ENCODE results near the gene NANOS1. TPM values are rescaled to one million over a fixed set of nuclear protein-coding genes. Genes with fewer than 3 reads are reported as not detected.

Gene NANOS1
- total RNA-seq, 6 donors from 2014 or later, result 0.69 to 3.0 (median 1.9) TPM; not detected in 2

- Histone ChIP-seq H3K4me1 (no peaks in the 10 kb centered on the region), H3K27me3 (no peaks in the 10 kb centered on the region), H3K36me3 (no peaks in the 10 kb centered on the region), H3K9me3 (no peaks in the 10 kb centered on the region), H3K27ac (no peak overlapping the region), H3K4me3 (no peak overlapping the region)
- 76 to 90% methylated on average over 5 of the region's 5 CpGs for WGBS, 2 donors
- DNase-seq (no peak), ATAC-seq (ENCODE audit: low FRiP score in 2 of 2) (no peak)
- no peak for TF ChIP-seq POLR2A (IDR thresholded peaks at IDR 0.05)
- no peak for TF ChIP-seq CTCF (IDR thresholded peaks at IDR 0.05)
- no peak for TF ChIP-seq EP300 (IDR thresholded peaks at IDR 0.05)
- no peak for TF ChIP-seq POLR2AphosphoS5 (IDR thresholded peaks at IDR 0.05)
Measured at GRCh38 chr10:118998183-118998582, 31.3 kb upstream of the NANOS1 start.

GRCh38 chr10:119001717-119002500, 27.6 kb upstream of the NANOS1 start:
- no peak overlapping the region for H3K4me3 ChIP-seq
- no peak overlapping the region for H3K27ac ChIP-seq
- TF ChIP-seq CTCF (IDR thresholded peaks at IDR 0.05) (no peak), EP300 (IDR thresholded peaks at IDR 0.05) (no peak), POLR2AphosphoS5 (IDR thresholded peaks at IDR 0.05) (no peak), POLR2A (IDR thresholded peaks at IDR 0.05) (no peak)
- no peaks in the 10 kb centered on the region for H3K27me3 ChIP-seq
- no peaks in the 10 kb centered on the region for H3K36me3 ChIP-seq
- H3K9me3 ChIP-seq, result no peaks in the 10 kb centered on the region
- peaks cover 0 to 6% (median 2%) of the 10 kb centered on the region in 4 donors for H3K4me1 ChIP-seq
- DNase-seq (no peak), ATAC-seq (ENCODE audit: low FRiP score in 2 of 2) (no peak)
- 78 to 86% methylated on average over 10 of the region's 10 CpGs for WGBS, 2 donors

- Histone ChIP-seq H3K4me3 (no peak overlapping the region), H3K27me3 (no peaks in the 10 kb centered on the region), H3K9me3 (no peaks in the 10 kb centered on the region), H3K4me1 (peaks cover 0 to 10% (median 2%) of the 10 kb centered on the region in 4 donors), H3K36me3 (no peaks in the 10 kb centered on the region), H3K27ac (no peak overlapping the region)
- no peak for TF ChIP-seq POLR2A (IDR thresholded peaks at IDR 0.05)
- no peak for TF ChIP-seq POLR2AphosphoS5 (IDR thresholded peaks at IDR 0.05)
- no peak for TF ChIP-seq CTCF (IDR thresholded peaks at IDR 0.05)
- no peak for TF ChIP-seq EP300 (IDR thresholded peaks at IDR 0.05)
- DNase-seq, result no peak
- 67 to 78% methylated on average over 6 to 7 of the region's 7 CpGs for WGBS, 2 donors
- ATAC-seq (ENCODE audit: low FRiP score in 2 of 2), result no peak
Measured at GRCh38 chr10:119003572-119004289, 25.8 kb upstream of the NANOS1 start.

- 86 to 87% methylated on average over 9 of the region's 9 CpGs for WGBS, 2 donors
- TF ChIP-seq EP300 (IDR thresholded peaks at IDR 0.05) (no peak), CTCF (IDR thresholded peaks at IDR 0.05) (no peak), POLR2AphosphoS5 (IDR thresholded peaks at IDR 0.05) (no peak), POLR2A (IDR thresholded peaks at IDR 0.05) (no peak)
- DNase-seq (no peak), ATAC-seq (ENCODE audit: low FRiP score in 2 of 2) (no peak)
- Histone ChIP-seq H3K36me3 (no peaks in the 10 kb centered on the region), H3K4me1 (peaks cover 0 to 10% (median 2%) of the 10 kb centered on the region in 4 donors), H3K4me3 (no peak overlapping the region), H3K27ac (no peak overlapping the region), H3K9me3 (no peaks in the 10 kb centered on the region), H3K27me3 (no peaks in the 10 kb centered on the region)
Measured at GRCh38 chr10:119005362-119006043, 24.0 kb upstream of the NANOS1 start.

Measured in upper lobe of left lung (tissue), 6 donors.